ENCODE data around the gene INPP4A.
A peak's percentile ranks its signal among the peaks of the same experiment; 100 is the strongest.

Gene INPP4A

GRCh38 chr2:98484121-98484557 lies 39.5 kb downstream of the INPP4A start:
- no peaks in the 10 kb centered on the region for H3K9me3 ChIP-seq (ENCODE audit: control insufficient read depth, insufficient read depth, low read depth, low read length)
- POLR2A ChIA-PET: no interaction called here
- peaks cover 14% of the 10 kb centered on the region for H3K4me1 ChIP-seq (ENCODE audit: control insufficient read depth, insufficient read depth, low read length)
- CTCF ChIA-PET: interaction anchor here (0.5 to 1.0 kb wide), 4 partner anchors 8 to 98 kb away, joined by 3 read pairs; no protein-coding TSS in a partner anchor
- H3K36me3 ChIP-seq (ENCODE audit: control insufficient read depth in 2 of 2, insufficient read depth in 1 of 2, low read length in 2 of 2): no peaks in the 10 kb centered on the region
- TF ChIP-seq ZBTB17 (tag by site-specific recombination; IDR thresholded peaks at IDR 0.05) (0 out of 2 replicates have a peak, but pooled peaks have one; percentile 42), GLIS2 (tag by site-specific recombination; IDR thresholded peaks at IDR 0.05) (no peak)
- H3K4me3 ChIP-seq (ENCODE audit: low read depth, low read length): no peak overlapping the region
- H3K27ac ChIP-seq (ENCODE audit: extremely low read depth, low read depth, low read length): no peak overlapping the region

GRCh38 chr2:98484652-98485452 lies 40.2 kb downstream of the INPP4A start:
- ChIA-PET POLR2A (interaction anchor here (0.5 kb wide), 1 partner anchor 9 kb away, joined by 5 read pairs; no protein-coding TSS in a partner anchor), CTCF (interaction anchor here (0.5 to 0.9 kb wide), 3 partner anchors 9 to 19 kb away, joined by 3 read pairs; no protein-coding TSS in a partner anchor)
- Histone ChIP-seq H3K4me1 (ENCODE audit: control insufficient read depth, insufficient read depth, low read length) (peaks cover 7% of the 10 kb centered on the region), H3K36me3 (ENCODE audit: control insufficient read depth in 2 of 2, insufficient read depth in 1 of 2, low read length in 2 of 2) (no peaks in the 10 kb centered on the region), H3K9me3 (ENCODE audit: control insufficient read depth, insufficient read depth, low read depth, low read length) (no peaks in the 10 kb centered on the region), H3K4me3 (ENCODE audit: low read depth, low read length) (no peak overlapping the region), H3K27ac (ENCODE audit: extremely low read depth, low read depth, low read length) (no peak overlapping the region)
- TF ChIP-seq ZSCAN23 (tag by site-specific recombination; IDR thresholded peaks at IDR 0.05) (no peak), PRDM4 (tag by site-specific recombination; IDR thresholded peaks at IDR 0.05) (no peak), ZBTB11 (tag by site-specific recombination; conservative IDR thresholded peaks at IDR 0.05; ENCODE audit: low read depth) (no peak)

GRCh38 chr2:98485453-98485755 lies 40.7 kb downstream of the INPP4A start:
- POLR2A ChIA-PET: no interaction called here
- H3K9me3 ChIP-seq (ENCODE audit: control insufficient read depth, insufficient read depth, low read depth, low read length): no peaks in the 10 kb centered on the region
- H3K36me3 ChIP-seq (ENCODE audit: control insufficient read depth in 2 of 2, insufficient read depth in 1 of 2, low read length in 2 of 2): no peaks in the 10 kb centered on the region
- peaks cover 2% of the 10 kb centered on the region for H3K4me1 ChIP-seq (ENCODE audit: control insufficient read depth, insufficient read depth, low read length)
- no peak overlapping the region for H3K27ac ChIP-seq (ENCODE audit: extremely low read depth, low read depth, low read length)
- CTCF ChIA-PET: no interaction called here
- H3K4me3 ChIP-seq (ENCODE audit: low read depth, low read length): no peak overlapping the region
- TF ChIP-seq KLF17 (tag by site-specific recombination; IDR thresholded peaks at IDR 0.05): no peak
- no peak for TF ChIP-seq ZNF623 (tag by site-specific recombination; IDR thresholded peaks at IDR 0.05)
- TF ChIP-seq ZBTB7A (tag by site-specific recombination; IDR thresholded peaks at IDR 0.05; ENCODE audit: low read depth): no peak
- no peak for TF ChIP-seq ZNF654 (tag by site-specific recombination; IDR thresholded peaks at IDR 0.05; ENCODE audit: low read depth)
- TF ChIP-seq TCF7L2 (IDR thresholded peaks at IDR 0.05; ENCODE audit: borderline replicate concordance, low read depth, low read length): no peak
- no peak for TF ChIP-seq ZNF202 (tag by site-specific recombination; IDR thresholded peaks at IDR 0.05; ENCODE audit: borderline replicate concordance)
- no peak for TF ChIP-seq ZNF214 (tag by site-specific recombination; IDR thresholded peaks at IDR 0.05; ENCODE audit: borderline replicate concordance)
- no peak for TF ChIP-seq ZNF2 (tag by site-specific recombination; IDR thresholded peaks at IDR 0.05)
- TF ChIP-seq MYNN (tag by site-specific recombination; IDR thresholded peaks at IDR 0.05; ENCODE audit: borderline replicate concordance): no peak
- no peak for TF ChIP-seq ZNF211 (tag by site-specific recombination; IDR thresholded peaks at IDR 0.05; ENCODE audit: low read depth)
- TF ChIP-seq ZNF513 (tag by site-specific recombination; IDR thresholded peaks at IDR 0.05): no peak
- no peak for TF ChIP-seq ZNF26 (tag by site-specific recombination; IDR thresholded peaks at IDR 0.05)
- TF ChIP-seq ZSCAN5A (tag by site-specific recombination; IDR thresholded peaks at IDR 0.05): no peak

Measured in HEK293 (cell line).